Measurements from ENCODE around the gene DLG2.

Gene DLG2

DNA sequence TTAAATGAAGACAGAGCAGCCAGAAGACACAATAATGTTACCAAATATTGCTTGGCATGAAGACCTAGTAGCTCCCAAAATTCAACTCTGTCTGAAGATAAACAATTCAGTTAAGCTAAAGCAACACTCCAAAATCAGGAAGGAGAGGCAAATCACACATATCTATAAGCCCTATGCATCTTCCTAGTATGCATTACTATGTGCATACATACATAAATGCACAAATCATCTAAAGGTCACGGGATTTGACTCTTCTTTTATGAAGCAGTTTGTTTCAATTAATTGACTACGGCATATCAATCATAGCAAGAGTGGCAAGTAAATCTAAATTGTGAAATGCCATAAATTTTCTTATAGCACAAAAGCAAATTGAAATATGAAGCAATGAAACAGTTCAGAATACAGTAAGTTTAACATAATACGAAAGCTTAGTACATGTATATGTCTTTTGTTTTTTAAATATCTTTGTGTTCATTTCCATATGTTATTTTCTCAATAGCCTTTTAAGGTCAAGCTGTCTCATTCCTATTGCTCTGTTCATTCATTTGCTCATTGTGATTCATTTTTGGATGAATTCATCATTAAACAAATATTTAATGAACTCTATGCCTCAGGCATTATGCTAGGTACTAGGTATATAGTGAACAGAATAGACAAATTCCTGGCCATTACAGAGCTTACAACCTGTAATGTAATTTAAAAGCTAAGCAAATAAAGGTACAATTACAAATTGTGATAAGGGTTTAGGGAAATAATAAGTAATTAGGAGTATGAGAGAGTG, 540.5 kb downstream of the DLG2 start:
- no peak overlapping the region for H3K4me3 ChIP-seq (ENCODE audit: low read depth, low read length)

DNA sequence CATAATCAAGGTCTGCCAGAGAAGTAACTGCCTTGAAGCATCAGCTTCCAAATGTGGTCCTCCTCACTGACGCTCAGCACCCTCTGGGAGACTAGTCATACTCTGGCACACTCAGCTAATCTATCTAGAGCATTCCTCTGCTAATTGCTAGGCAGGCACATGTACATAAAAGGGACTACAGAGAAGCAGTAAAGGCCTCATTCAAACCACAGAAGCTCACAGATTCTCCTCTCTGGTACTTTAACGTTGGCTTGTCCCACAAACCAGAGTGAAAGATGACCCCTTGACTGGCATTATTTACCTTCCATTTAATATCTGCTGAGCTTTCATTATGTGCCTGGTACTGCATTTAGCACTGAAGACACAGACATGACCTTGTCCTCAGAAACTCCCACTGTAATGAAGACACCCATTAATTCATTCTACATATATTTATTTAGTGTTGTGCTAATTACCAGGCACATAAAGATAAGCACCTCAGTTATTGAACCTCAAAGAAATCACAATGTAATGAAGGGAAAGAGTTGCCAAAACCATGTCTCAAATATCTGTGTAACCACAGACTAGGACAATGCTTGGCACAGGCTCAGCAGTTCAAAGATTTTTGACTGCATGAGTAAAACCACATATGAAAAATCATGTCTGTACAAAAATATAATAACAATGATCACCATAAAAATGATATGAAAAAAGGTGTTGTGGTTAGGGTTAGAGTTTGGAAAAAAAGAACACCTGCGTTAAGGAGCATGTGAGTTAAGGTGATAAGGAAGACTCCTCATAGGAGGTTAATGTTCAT, 550.4 kb downstream of the DLG2 start:
- TF ChIP-seq, protein P1, sequence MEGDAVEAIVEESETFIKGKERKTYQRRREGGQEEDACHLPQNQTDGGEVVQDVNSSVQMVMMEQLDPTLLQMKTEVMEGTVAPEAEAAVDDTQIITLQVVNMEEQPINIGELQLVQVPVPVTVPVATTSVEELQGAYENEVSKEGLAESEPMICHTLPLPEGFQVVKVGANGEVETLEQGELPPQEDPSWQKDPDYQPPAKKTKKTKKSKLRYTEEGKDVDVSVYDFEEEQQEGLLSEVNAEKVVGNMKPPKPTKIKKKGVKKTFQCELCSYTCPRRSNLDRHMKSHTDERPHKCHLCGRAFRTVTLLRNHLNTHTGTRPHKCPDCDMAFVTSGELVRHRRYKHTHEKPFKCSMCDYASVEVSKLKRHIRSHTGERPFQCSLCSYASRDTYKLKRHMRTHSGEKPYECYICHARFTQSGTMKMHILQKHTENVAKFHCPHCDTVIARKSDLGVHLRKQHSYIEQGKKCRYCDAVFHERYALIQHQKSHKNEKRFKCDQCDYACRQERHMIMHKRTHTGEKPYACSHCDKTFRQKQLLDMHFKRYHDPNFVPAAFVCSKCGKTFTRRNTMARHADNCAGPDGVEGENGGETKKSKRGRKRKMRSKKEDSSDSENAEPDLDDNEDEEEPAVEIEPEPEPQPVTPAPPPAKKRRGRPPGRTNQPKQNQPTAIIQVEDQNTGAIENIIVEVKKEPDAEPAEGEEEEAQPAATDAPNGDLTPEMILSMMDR (IDR thresholded peaks at IDR 0.05; ENCODE audit: low read depth, low read length) = no peak
- Histone ChIP-seq H3K4me3 (ENCODE audit: low read depth, low read length) (no peak overlapping the region), H3K9me3 (ENCODE audit: severe bottlenecking) (no peaks in the 10 kb centered on the region), H3K36me3 (no peaks in the 10 kb centered on the region), H3K27me3 (ENCODE audit: insufficient read depth, low read depth, severe bottlenecking) (no peaks in the 10 kb centered on the region), H3K27ac (no peak overlapping the region)
- DNase-seq = no peak

More for the DNA sequence above, 540.5 kb downstream of the DLG2 start:
- TF ChIP-seq, protein P1 (IDR thresholded peaks at IDR 0.05; ENCODE audit: low read depth, low read length) = no peak
- Histone ChIP-seq H3K9me3 (ENCODE audit: severe bottlenecking) (no peaks in the 10 kb centered on the region), H3K36me3 (no peaks in the 10 kb centered on the region), H3K27ac (no peak overlapping the region), H3K27me3 (ENCODE audit: insufficient read depth, low read depth, severe bottlenecking) (no peaks in the 10 kb centered on the region)
- DNase-seq = no peak

DNA sequence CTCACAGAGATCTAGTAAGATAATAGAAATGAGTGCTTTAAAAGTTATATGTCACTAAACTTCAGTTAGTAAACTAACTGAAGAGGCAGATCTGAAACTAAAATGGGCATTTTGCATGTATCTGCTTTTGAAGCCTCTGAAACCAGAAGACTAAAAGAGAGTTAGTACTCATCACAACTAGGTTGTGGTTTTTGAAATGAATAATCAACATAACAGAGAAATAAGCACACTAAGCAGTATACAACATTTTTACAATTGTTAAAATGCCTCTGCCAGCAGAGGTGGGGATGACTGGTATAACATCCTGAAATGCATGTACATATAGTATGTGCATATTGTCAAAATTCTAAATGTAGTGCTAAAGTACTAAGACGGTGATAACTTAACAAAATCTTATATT, 564.5 kb downstream of the DLG2 start:
- no peak overlapping the region for H3K4me3 ChIP-seq (ENCODE audit: low read depth, low read length)
- H3K27ac ChIP-seq = no peak overlapping the region
- TF ChIP-seq, protein P1 (IDR thresholded peaks at IDR 0.05; ENCODE audit: low read depth, low read length) = no peak
- no peaks in the 10 kb centered on the region for H3K36me3 ChIP-seq
- H3K27me3 ChIP-seq (ENCODE audit: insufficient read depth, low read depth, severe bottlenecking) = no peaks in the 10 kb centered on the region
- no peaks in the 10 kb centered on the region for H3K9me3 ChIP-seq (ENCODE audit: severe bottlenecking)
- no peak for DNase-seq

DNA sequence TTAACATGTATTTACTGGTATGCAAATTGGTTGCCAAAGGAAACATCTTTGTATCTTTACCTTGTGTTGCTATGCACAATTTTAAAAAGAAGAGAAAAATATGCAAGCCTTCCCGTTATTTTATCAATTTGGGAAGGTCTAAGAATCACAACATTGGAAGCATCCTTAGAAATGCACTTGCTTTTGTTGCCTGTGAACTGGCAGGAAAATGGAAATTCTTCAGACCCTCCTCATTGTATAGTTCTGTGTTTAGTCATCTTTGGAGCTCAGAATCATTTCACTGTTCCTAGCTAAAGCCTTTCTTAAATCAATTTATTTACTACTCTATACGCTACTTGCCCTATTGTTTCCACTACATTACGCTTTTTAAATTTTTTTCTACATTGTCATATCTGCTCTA, 574.5 kb downstream of the DLG2 start:
- no peak for DNase-seq
- TF ChIP-seq, protein P1 (IDR thresholded peaks at IDR 0.05; ENCODE audit: low read depth, low read length) = no peak
- Histone ChIP-seq H3K9me3 (ENCODE audit: severe bottlenecking) (no peaks in the 10 kb centered on the region), H3K27ac (no peak overlapping the region), H3K4me3 (ENCODE audit: low read depth, low read length) (no peak overlapping the region), H3K27me3 (ENCODE audit: insufficient read depth, low read depth, severe bottlenecking) (no peaks in the 10 kb centered on the region), H3K36me3 (no peaks in the 10 kb centered on the region)

DNA sequence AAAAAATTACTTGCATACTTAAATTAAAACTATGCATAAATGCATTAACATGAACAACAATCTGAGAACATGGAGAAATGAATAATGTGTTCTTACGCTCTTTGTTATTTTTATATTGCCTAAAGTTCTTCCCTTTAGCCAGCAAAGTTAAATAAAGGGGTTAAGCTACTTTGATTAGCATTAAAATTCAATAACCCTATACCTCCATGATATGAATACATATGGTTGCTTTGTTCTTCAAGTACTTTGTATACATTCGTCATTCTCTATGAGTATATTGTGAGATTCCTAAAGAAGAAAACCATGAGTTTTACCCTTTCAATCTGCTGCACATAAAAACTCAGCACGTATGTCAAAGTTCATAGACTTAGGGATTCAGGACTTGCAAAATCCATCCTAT, 578.3 kb downstream of the DLG2 start:
- no peak for DNase-seq
- TF ChIP-seq, protein P1 (IDR thresholded peaks at IDR 0.05; ENCODE audit: low read depth, low read length) = no peak
- Histone ChIP-seq H3K9me3 (ENCODE audit: severe bottlenecking) (no peaks in the 10 kb centered on the region), H3K27ac (no peak overlapping the region), H3K27me3 (ENCODE audit: insufficient read depth, low read depth, severe bottlenecking) (no peaks in the 10 kb centered on the region), H3K36me3 (no peaks in the 10 kb centered on the region), H3K4me3 (ENCODE audit: low read depth, low read length) (no peak overlapping the region)

Measured in WERI-Rb-1 (cell line).